HG02763 (cell line): ENCODE results near the gene ATP2B2.
"Not testable (repeated sequence)": the region's sequence is repeated elsewhere in the genome, so short reads cannot be mapped to it uniquely, and the experiment has no call there.

Experiments
- ATAC-seq: cut with Tn5 transposase; IDR thresholded peaks from one replicate; pipeline ENCODE4 v1.9.1; 2021; ENCODE audit warnings: mild to moderate bottlenecking, moderate library complexity; ENCODE audit not compliant: unreplicated experiment

Gene ATP2B2

DNA sequence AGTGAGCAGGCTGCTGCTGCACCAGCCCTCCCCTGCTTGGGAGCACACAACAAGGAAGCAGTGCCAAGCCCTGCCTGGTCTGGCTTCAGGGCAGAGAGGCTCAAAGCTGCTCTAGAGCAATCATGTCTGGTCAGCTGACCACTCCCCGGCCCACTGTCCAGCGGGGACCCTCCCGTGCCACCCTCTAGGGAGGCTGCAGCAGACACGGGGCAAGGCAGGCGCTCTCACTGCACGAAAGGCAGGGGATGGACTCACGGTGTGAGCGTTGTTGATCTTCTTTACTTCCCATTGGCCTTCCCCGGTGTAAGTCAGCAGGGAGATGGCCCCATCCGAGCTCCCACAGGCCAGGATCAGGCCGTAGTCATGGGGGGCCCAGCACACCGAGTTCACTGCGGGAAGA lies 193.7 kb downstream of the ATP2B2 start:
- no peak for ATAC-seq

GRCh38 chr3:10310578-10310977 lies 194.8 kb downstream of the ATP2B2 start:
- ATAC-seq = no peak

DNA sequence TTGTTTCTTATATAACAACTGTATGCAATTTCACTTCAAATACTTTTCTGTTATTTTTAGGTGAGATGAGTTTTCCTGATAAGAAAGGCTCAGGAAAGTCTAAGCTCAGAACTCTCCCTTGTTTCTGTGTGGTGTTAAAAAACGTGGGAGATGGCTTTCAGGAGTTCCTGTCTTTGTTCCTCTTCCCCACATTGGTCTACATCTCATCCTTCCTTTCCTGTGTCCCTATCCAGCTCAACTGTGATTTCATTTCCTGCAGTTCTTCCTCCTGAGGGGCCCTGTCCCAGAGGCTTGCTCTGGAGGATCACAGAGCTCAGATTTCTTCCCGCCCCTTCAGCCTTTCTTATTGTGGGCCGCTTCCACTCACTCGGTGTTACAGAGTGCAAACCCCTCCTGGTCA lies 195.7 kb downstream of the ATP2B2 start:
- no peak for ATAC-seq

DNA sequence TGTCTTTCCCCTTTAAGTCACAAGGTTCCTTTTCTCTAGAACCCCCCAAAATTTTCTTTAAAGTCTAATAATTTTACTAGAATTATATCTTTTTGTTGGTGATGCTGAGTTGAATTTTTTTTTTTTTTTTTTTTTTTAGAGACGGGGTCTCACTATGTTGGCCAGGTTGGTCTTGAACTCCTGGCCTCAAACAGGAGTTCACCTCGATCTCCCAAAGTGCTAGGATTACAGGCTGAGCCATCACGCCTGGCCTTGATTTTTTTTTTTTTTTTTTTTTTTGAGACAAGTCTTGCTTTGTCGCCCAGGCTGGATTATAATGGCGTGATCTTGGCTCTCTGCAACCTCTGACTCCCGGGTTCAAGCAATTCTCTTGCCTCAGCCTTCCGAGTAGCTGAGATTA lies 196.7 kb downstream of the ATP2B2 start:
- no peak for ATAC-seq

DNA sequence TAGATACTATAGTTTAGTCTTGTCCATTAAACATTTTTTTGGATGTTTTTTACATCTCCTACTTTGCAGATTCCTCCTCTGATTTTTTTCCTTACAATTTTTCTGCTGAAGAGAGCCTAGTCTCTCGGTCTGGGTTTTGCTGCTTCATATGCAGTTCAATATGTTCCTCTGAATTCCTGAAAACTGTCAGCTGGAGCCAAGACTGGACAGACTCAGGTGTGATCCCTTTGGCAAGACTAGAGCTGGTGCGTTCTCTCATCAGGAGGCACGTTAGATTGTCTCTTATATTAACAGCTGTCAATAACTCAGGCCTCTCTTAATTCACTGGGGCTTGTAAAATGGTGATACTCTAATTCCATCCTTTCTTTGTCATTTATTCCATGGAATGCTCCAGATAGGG lies 199.2 kb downstream of the ATP2B2 start:
- no peak for ATAC-seq

- ATAC-seq = no peak
Observed at GRCh38 chr3:10305331-10305902, 200.0 kb downstream of the ATP2B2 start.

DNA sequence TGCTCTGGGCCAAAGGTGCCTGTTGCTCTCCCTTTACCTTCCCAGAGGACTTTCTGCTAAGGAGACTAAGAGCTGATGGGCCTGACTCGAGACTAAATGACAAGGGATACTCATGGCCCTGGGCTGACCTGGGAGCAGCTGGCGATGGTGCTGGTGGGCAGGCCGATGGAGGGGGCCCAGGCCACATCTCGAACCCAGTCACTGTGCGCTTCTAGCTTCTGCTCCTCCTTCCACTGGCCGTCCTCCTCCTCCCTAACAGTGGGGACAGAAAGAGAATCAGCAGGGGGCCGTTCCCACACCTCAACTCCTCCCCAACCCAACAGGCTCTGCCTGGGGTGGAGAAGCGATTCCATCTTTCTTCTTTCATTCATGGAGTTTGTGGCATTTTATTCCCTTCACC lies 200.5 kb downstream of the ATP2B2 start:
- ATAC-seq = no peak

GRCh38 chr3:10303785-10304184 lies 201.6 kb downstream of the ATP2B2 start:
- ATAC-seq = no peak

GRCh38 chr3:10303105-10303504 lies 202.3 kb downstream of the ATP2B2 start:
- no peak for ATAC-seq

DNA sequence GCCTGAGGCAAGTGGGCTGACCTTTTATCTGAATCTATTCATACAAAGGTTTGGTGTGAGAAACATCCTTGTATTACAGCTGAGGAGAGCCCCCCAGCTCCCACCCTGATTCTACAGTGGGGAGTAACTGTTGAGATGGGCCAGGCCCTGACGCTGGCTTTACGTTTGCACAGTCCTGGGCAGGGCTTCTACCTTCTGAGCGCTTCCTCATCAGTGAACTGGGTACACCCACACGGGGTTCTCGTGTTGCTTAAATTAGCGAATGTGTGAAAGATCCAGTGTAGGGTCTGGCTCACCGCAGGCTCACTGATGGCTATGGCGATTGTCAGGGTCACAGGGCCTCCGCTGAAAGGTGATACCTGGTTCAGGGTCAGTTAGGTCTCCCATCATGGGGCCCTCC lies 205.3 kb downstream of the ATP2B2 start:
- ATAC-seq = no peak

DNA sequence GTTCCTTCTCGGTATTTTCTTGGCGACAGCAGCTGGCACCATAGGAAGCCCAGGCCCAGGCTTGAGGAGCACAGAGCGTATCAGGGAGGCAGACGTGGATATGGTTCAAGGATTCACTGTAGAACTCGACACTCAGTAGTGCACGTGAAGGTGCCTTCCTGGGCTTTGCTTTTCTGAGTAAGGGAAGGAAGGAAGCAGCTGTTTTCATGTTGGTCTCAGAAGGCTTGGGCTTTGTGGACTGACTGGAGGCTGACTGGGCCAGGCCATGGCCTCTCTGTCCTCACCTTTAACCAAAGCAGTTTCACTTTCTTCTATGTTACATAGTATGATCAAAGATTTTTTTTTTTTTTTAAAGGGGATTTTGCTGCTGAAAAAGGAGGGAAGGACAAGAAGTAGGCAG lies 205.7 kb downstream of the ATP2B2 start:
- no peak for ATAC-seq

DNA sequence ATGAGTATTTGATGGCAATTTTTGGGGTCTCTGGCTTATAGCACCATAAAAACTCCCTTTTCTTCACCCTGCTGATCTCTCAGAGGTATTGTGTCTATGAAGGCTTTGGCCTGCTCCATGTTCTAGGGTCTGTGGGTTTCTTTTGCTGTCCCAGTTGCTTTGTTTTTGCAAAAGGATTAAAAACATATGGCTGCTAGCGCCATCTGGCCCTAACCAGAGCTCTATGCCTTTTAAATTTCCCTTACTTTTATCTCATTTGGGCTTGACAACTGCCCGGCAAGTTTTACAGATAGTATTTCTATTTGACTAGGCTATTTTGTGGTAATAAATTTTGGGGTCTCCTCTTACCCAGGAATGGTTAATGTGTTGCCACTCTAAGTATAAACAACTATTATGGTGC lies 206.2 kb downstream of the ATP2B2 start:
- no peak for ATAC-seq

DNA sequence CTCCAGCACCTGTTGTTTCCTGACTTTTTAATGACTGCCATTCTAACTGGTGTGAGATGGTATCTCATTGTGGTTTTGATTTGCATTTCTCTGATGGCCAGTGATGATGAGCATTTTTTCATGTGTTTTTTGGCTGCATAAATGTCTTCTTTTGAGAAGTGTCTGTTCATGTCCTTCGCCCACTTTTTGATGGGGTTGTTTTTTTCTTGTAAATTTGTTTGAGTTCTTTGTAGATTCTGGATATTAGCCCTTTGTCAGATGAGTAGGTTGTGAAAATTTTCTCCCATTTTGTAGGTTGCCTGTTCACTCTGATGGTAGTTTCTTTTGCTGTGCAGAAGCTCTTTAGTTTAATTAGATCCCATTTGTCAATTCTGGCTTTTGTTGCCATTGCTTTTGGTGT lies 207.3 kb downstream of the ATP2B2 start:
- not testable (repeated sequence) for ATAC-seq

- ATAC-seq = no peak
Observed at GRCh38 chr3:10294030-10294586, 211.3 kb downstream of the ATP2B2 start.

- peak; percentile 65 for ATAC-seq
Observed at GRCh38 chr3:10292505-10293419, 212.6 kb downstream of the ATP2B2 start, which contains the start of gene GHRL. TSS of gene GHRL (minus strand) at chr3:10292947. CDS start at chr3:10290180, 2,767 bp downstream.

DNA sequence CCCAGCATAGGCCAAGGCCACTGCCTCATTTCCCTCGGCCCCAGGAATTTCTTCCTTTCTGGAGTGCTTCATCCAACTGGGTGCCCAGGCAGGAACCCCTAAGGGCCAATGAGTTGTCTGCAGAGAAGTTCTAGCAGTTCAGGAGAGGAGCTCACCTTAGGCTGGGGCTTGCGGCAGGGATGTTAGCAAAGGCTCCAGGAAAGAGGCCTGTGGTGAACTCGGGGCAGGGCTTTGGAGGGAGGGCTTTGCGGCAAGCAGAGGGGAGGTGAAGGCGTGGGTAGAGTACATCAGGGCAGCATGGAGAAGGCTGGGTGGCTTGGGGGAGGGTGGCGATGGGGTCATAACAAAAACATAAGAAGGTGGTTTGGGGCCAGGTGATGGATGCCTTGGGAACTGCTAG lies 213.7 kb downstream of the ATP2B2 start:
- no peak for ATAC-seq

GRCh38 chr3:10290481-10291176 lies 214.8 kb downstream of the ATP2B2 start:
- ATAC-seq = no peak

DNA sequence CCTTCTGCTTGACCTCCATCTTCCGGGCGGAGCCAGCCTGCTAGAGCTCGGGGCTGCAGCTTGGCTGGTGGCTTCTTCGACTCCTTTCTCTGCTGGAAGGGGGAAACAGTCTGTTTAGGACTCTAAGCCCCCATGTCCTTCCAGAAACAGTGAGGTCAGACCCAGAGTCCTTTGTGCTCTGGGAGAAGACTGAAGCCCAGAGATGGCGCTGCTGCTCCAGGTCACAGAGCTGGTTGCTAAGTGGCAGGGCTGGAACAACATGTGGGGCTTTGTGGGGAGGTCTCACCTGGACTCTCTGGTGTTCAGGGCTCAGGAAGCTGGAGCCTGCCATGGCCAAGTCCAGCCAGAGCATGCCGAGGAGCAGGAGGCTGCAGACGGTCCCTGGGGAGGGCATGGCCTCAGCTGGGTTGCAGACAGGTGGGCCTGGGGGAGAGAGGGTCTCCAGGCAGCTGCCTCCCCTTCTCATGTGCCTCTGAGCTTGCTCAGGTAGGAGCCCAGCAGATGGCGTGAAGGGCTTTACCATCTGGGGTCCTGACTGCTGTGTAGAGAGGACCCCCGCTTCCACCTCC lies 215.5 kb downstream of the ATP2B2 start:
- no peak for ATAC-seq

DNA sequence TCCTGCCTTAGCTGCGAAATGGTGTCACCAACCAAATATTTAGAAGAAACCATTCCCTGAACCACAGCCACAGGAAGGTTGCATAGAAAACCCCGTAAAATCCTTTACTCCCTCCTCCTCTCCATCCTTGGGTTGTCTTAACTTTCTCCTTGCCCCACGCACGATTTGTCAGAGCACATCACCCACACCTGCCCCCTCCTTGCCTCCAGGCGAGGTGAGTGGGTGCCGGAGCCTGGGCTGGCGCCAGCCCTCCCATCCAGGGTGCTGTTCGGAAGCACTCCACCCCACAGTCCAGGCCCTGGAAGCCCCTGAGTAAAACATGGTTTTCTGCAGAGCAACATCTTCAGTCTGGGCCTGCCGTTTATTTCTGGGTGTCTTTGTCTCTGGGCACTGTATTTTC lies 216.3 kb downstream of the ATP2B2 start:
- no peak for ATAC-seq

GRCh38 chr3:10288575-10288960 lies 216.8 kb downstream of the ATP2B2 start:
- ATAC-seq = no peak

DNA sequence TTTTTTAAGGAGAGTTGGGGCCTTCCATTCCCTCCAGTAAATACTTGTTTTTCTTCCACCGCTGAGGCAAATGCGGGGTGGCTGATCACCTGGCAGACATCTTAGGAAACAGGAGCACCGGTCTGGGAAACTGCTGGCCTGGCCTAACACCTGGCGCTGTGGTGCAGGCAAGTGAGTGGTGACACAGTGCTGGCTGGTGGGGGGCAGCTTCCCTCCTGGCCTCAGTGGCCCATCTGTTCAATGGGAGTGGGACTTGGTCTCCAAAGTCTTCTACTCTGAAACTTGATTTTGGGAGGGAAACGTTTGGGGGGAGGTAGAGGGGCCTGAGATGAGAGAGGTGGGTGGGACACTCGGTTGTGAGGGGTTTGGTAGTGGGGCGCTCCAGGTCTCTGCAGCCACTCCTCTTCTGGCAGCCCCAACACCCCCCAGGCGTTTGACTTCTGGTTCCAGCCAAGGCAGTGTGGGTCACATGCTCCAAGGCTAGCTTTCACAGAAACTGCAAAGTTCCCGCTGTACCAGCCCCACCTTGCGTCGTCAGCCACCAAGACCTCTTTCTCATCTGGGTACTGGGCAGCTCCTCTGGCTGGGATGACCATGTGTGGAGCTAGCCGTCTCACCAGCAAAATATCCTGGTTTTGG lies 217.3 kb downstream of the ATP2B2 start:
- ATAC-seq = no peak
